RWPE1 (cell line): ENCODE results near the gene ALKBH4.
"Not testable (repeated sequence)": the region's sequence is repeated elsewhere in the genome, so short reads cannot be mapped to it uniquely, and the experiment has no call there.

Experiments used
- CTCF ChIA-PET: fragments of 350-600 bp; sonication (Branson Sonifier 250); formaldehyde crosslinking; extraction: SDS; loops from one replicate; lab custom pipeline; 2021; lab: Yijun Ruan, JAX
- POLR2A ChIA-PET: fragments of 400-600 bp; formaldehyde crosslinking; extraction: SDS; loops from one replicate; lab custom pipeline; 2020; ENCODE audit warnings: antibody characterized with exemption; ENCODE audit not compliant: low non-redundant PET; lab: Yijun Ruan, JAX
- DNase-seq: peaks from one replicate; pipeline ENCODE4 v3.0.0; 2012; ENCODE audit warnings: low spot score
- H3K27ac ChIP-seq: fragments of 450-650 bp; 2 replicates; pipeline ENCODE4 v1.5.1; 2017
- CTCF ChIP-seq: fragments of 450-650 bp; conservative IDR thresholded peaks from 2 replicates; pipeline ENCODE4 v1.5.1; 2017; ENCODE audit warnings: low read depth, mild to moderate bottlenecking

The ALKBH4 gene

GRCh38 chr7:102490529-102491075 is 25.9 kb upstream of the ALKBH4 start:
- H3K27ac ChIP-seq, POLR2A ChIA-PET, DNase-seq, CTCF ChIA-PET: not testable (repeated sequence)

- H3K27ac ChIP-seq, DNase-seq, CTCF ChIA-PET, POLR2A ChIA-PET: not testable (repeated sequence)
Measured at GRCh38 chr7:102484317-102484716, 19.7 kb upstream of the ALKBH4 start.

- POLR2A ChIA-PET, CTCF ChIA-PET, DNase-seq, H3K27ac ChIP-seq: not testable (repeated sequence)
Measured at GRCh38 chr7:102481962-102482361, 17.3 kb upstream of the ALKBH4 start.

GRCh38 chr7:102479982-102480637 is 15.4 kb upstream of the ALKBH4 start:
- DNase-seq, H3K27ac ChIP-seq, CTCF ChIA-PET, POLR2A ChIA-PET: not testable (repeated sequence)
- TF ChIP-seq CTCF, result peak; percentile 84

GRCh38 chr7:102479209-102479584 is 14.5 kb upstream of the ALKBH4 start:
- CTCF ChIA-PET, POLR2A ChIA-PET, DNase-seq, H3K27ac ChIP-seq: not testable (repeated sequence)

- H3K27ac ChIP-seq, result peak within 1 kb of the TSS; percentile 54
- POLR2A ChIA-PET, CTCF ChIA-PET, DNase-seq: not testable (repeated sequence)
- peak; percentile 49 for TF ChIP-seq CTCF
Measured at GRCh38 chr7:102478314-102479208, 13.9 kb upstream of the ALKBH4 start, which contains the start of gene POLR2J. TSS of gene POLR2J (minus strand) at chr7:102478922. CDS start at chr7:102478860, 62 bp downstream.

GRCh38 chr7:102474736-102475435 is 10.2 kb upstream of the ALKBH4 start:
- POLR2A ChIA-PET, DNase-seq, H3K27ac ChIP-seq, CTCF ChIA-PET: not testable (repeated sequence)

GRCh38 chr7:102474116-102474515 is 9.5 kb upstream of the ALKBH4 start:
- POLR2A ChIA-PET, H3K27ac ChIP-seq, CTCF ChIA-PET, DNase-seq: not testable (repeated sequence)

GRCh38 chr7:102473271-102473991 is 8.8 kb upstream of the ALKBH4 start:
- ChIA-PET CTCF (no interaction called here), POLR2A (no interaction called here)
- TF ChIP-seq CTCF, result no peak
- no peak for DNase-seq
- H3K27ac ChIP-seq, result peak overlapping the region; percentile 28
